A673 (cell line): ENCODE measurements around the gene SH3TC1. TPM values are rescaled to one million over a fixed set of nuclear protein-coding genes. Genes with fewer than 3 reads are reported as not detected.

Experiments used
- BruUV-seq: library from RNA; stranded (reverse); fragments of 400-500 nt; replicated peaks from 2 replicates; lab custom pipeline; 2021; lab: Mats Ljungman, UMichigan
- CTCF ChIA-PET: fragments of 300-600 bp; sonication (Branson Sonifier 250); formaldehyde crosslinking; loops from one replicate; lab custom pipeline; 2022; ENCODE audit warnings: antibody characterized with exemption; lab: Charles Lee
- POLR2A ChIA-PET: fragments of 300-600 bp; sonication (Branson Sonifier 250); formaldehyde crosslinking; loops from one replicate; lab custom pipeline; 2022; ENCODE audit warnings: antibody characterized with exemption; ENCODE audit not compliant: low non-redundant PET; lab: Charles Lee
- DNase-seq: peaks from one replicate; pipeline ENCODE4 v3.0.0-alpha.2; 2015; ENCODE audit warnings: low spot score
- H3K27ac ChIP-seq: fragments of 200-600 bp; sonication (generic); 2 replicates; pipeline ENCODE4 v1.5.1; 2016; ENCODE audit warnings: mixed run types, low read depth, mild to moderate bottlenecking, mixed read lengths, antibody characterized with exemption, low read length; ENCODE audit not compliant: poor library complexity, severe bottlenecking
- H3K27me3 ChIP-seq: fragments of 200-600 bp; sonication (generic); replicated peaks from 2 replicates; pipeline ENCODE4 v1.6.1; 2017; ENCODE audit warnings: mixed run types, low read depth, mild to moderate bottlenecking, mixed read lengths, antibody characterized with exemption, low read length; ENCODE audit not compliant: insufficient read depth, poor library complexity
- H3K36me3 ChIP-seq: fragments of 200-600 bp; sonication (generic); 2 replicates; pipeline ENCODE4 v1.6.1; 2016; ENCODE audit warnings: mixed run types, mild to moderate bottlenecking, mixed read lengths, antibody characterized with exemption, low read length; ENCODE audit not compliant: insufficient read depth, poor library complexity, severe bottlenecking
- H3K4me1 ChIP-seq: fragments of 200-600 bp; sonication (generic); 2 replicates; pipeline ENCODE4 v1.6.1; 2017; ENCODE audit warnings: mixed run types, mild to moderate bottlenecking, mixed read lengths, antibody characterized with exemption, low read length; ENCODE audit not compliant: insufficient read depth, poor library complexity, severe bottlenecking
- H3K4me3 ChIP-seq: fragments of 200-600 bp; sonication (generic); 2 replicates; pipeline ENCODE4 v1.5.1; 2016; ENCODE audit warnings: low read depth, mixed run types, mild to moderate bottlenecking, mixed read lengths, low read length; ENCODE audit not compliant: poor library complexity, severe bottlenecking
- H3K9me3 ChIP-seq: fragments of 200-600 bp; sonication (generic); 2 replicates; pipeline ENCODE4 v1.6.1; 2016; ENCODE audit warnings: mixed run types, low read depth, mild to moderate bottlenecking, mixed read lengths, antibody characterized with exemption, low read length; ENCODE audit not compliant: poor library complexity, severe bottlenecking
- CTCF ChIP-seq: fragments of 300-800, 200-600 bp; sonication (generic); conservative IDR thresholded peaks from 2 replicates; pipeline ENCODE4 v1.5.1; 2017; ENCODE audit warnings: low read depth, mild to moderate bottlenecking, antibody characterized with exemption, low read length, moderate library complexity, mixed read lengths
- EZH2 ChIP-seq: fragments of 200-600 bp; sonication (generic); IDR thresholded peaks from 2 replicates; pipeline ENCODE4 v1.6.1; 2017; ENCODE audit warnings: borderline replicate concordance, low read depth, mild to moderate bottlenecking, mixed read lengths, antibody characterized with exemption, low read length; ENCODE audit not compliant: poor library complexity, severe bottlenecking
- intact Hi-C: fragments of 100-400 bp; cut with micrococcal nuclease; formaldehyde crosslinking; loops from one replicate; pipeline ENCODE4 v1.10.0; 2022; ENCODE audit not compliant: unreplicated experiment
- total RNA-seq: library from RNA; stranded (reverse); gene quantifications from 2 replicates; pipeline ENCODE4 v1.2.3, GENCODE V29; 2021

The SH3TC1 gene
- total RNA-seq, 1 experiment from 2014 or later, result 0.71 TPM

- DNase-seq, result peak; percentile 48
- Histone ChIP-seq H3K9me3 (no peaks in the 10 kb centered on the region), H3K4me1 (peaks cover 26% of the 10 kb centered on the region), H3K27me3 (peaks cover 25% of the 10 kb centered on the region), H3K36me3 (no peaks in the 10 kb centered on the region), H3K4me3 (no peak overlapping the region), H3K27ac (no peak overlapping the region)
- TF ChIP-seq EZH2, result no peak
- no peak for TF ChIP-seq CTCF
- POLR2A ChIA-PET, result no interaction called here
- intact Hi-C loops, result loop anchor here (10.0 kb wide), 1 partner anchor 134 kb away; no protein-coding TSS in a partner anchor
- BruUV-seq, result no TSS peak
- CTCF ChIA-PET, result no interaction called here
Observed at GRCh38 chr4:8270912-8271815, 72.1 kb downstream of the SH3TC1 start.

- peaks cover 33% of the 10 kb centered on the region for H3K4me1 ChIP-seq
- no peak overlapping the region for H3K27ac ChIP-seq
- ChIA-PET POLR2A (no interaction called here), CTCF (no interaction called here)
- H3K27me3 ChIP-seq, result peaks cover 25% of the 10 kb centered on the region
- H3K36me3 ChIP-seq, result no peaks in the 10 kb centered on the region
- H3K4me3 ChIP-seq, result no peak overlapping the region
- no peak for TF ChIP-seq EZH2
- no peak for TF ChIP-seq CTCF
- intact Hi-C loops, result loop anchor here (10.0 kb wide), 1 partner anchor 133 kb away; no protein-coding TSS in a partner anchor
- DNase-seq, result no peak
- no TSS peak for BruUV-seq
- H3K9me3 ChIP-seq, result no peaks in the 10 kb centered on the region
Observed at GRCh38 chr4:8271821-8272220, 72.7 kb downstream of the SH3TC1 start.

GRCh38 chr4:8272472-8273428 is 73.7 kb downstream of the SH3TC1 start:
- H3K4me3 ChIP-seq, result no peak overlapping the region
- no TSS peak for BruUV-seq

More at GRCh38 chr4:8272472-8273428, 73.7 kb downstream of the SH3TC1 start:
- ChIA-PET CTCF (no interaction called here), POLR2A (no interaction called here)
- Histone ChIP-seq H3K9me3 (no peaks in the 10 kb centered on the region), H3K36me3 (no peaks in the 10 kb centered on the region), H3K4me1 (peaks cover 39% of the 10 kb centered on the region), H3K27me3 (peaks cover 25% of the 10 kb centered on the region), H3K27ac (no peak overlapping the region)
- TF ChIP-seq EZH2 (no peak), CTCF (no peak)
- no peak for DNase-seq
- intact Hi-C loops, result loop anchor here (10.0 kb wide), 1 partner anchor 132 kb away; no protein-coding TSS in a partner anchor
